Measurements from ENCODE around the gene UCHL5.
"Not testable (repeated sequence)": the region's sequence is repeated elsewhere in the genome, so short reads cannot be mapped to it uniquely, and the experiment has no call there.

Gene UCHL5

GRCh38 chr1:193032643-193033427 is 26.3 kb downstream of the UCHL5 start:
- not testable (repeated sequence) for H2BK12ac ChIP-seq (ENCODE audit: low read length); H3K4me2 ChIP-seq (ENCODE audit: low read length); H3K18ac ChIP-seq (ENCODE audit: low read length); H4K12ac ChIP-seq (ENCODE audit: low read depth, low read length); H3K79me1 ChIP-seq (ENCODE audit: low read length); H2BK5ac ChIP-seq (ENCODE audit: low read depth, low read length, poor library complexity); H3K4ac ChIP-seq (ENCODE audit: low read depth, low read length); H3K36me3 ChIP-seq (ENCODE audit: control insufficient read depth in 1 of 2, insufficient read depth in 2 of 2, low read length in 2 of 2); H3K27me3 ChIP-seq (ENCODE audit: insufficient read depth, low read length); H3K4me1 ChIP-seq (ENCODE audit: control insufficient read depth in 1 of 2, insufficient read depth in 2 of 2, low read length in 2 of 2); DNase-seq; H3K27ac ChIP-seq (ENCODE audit: low read depth, low read length); H2AFZ ChIP-seq (ENCODE audit: insufficient read depth, low read length, poor library complexity); H3K14ac ChIP-seq (ENCODE audit: low read length); H4K91ac ChIP-seq (ENCODE audit: low read depth, low read length); H3K9ac ChIP-seq (ENCODE audit: low read length); H4K8ac ChIP-seq (ENCODE audit: low read depth, low read length); H2AK5ac ChIP-seq (ENCODE audit: low read length); H2BK120ac ChIP-seq (ENCODE audit: insufficient read depth, low read length, poor library complexity); H3K9me3 ChIP-seq (ENCODE audit: insufficient read depth, low read depth, low read length); H3K79me2 ChIP-seq (ENCODE audit: control insufficient read depth, insufficient read depth, low read length, poor library complexity); H3K23ac ChIP-seq (ENCODE audit: low read length)
- peak overlapping the region; percentile 44 for H3K4me3 ChIP-seq (ENCODE audit: low read depth, low read length)
- no CpG with 5 or more reads among the region's 9 CpGs for WGBS (ENCODE audit: extremely low coverage, insufficient coverage, insufficient read length)

- H2BK120ac ChIP-seq (ENCODE audit: insufficient read depth, low read length, poor library complexity) = no peak overlapping the region
- H2BK12ac ChIP-seq (ENCODE audit: low read length) = no peak overlapping the region
- no peak overlapping the region for H2AK5ac ChIP-seq (ENCODE audit: low read length)
- no peak overlapping the region for H3K23ac ChIP-seq (ENCODE audit: low read length)
- H3K4ac ChIP-seq (ENCODE audit: low read depth, low read length) = no peak overlapping the region
- H3K4me2 ChIP-seq (ENCODE audit: low read length) = no peak overlapping the region
- H3K79me2 ChIP-seq (ENCODE audit: control insufficient read depth, insufficient read depth, low read length, poor library complexity) = no peaks in the 10 kb centered on the region
- H3K4me1 ChIP-seq (ENCODE audit: control insufficient read depth in 1 of 2, insufficient read depth in 2 of 2, low read length in 2 of 2) = no peaks in the 10 kb centered on the region
- no peak overlapping the region for H3K27ac ChIP-seq (ENCODE audit: low read depth, low read length)
- no peak overlapping the region for H4K91ac ChIP-seq (ENCODE audit: low read depth, low read length)
- no peak overlapping the region for H3K14ac ChIP-seq (ENCODE audit: low read length)
- WGBS (ENCODE audit: extremely low coverage, insufficient coverage, insufficient read length) = no CpG with 5 or more reads among the region's 2 CpGs
- H3K18ac ChIP-seq (ENCODE audit: low read length) = no peak overlapping the region
- H3K27me3 ChIP-seq (ENCODE audit: insufficient read depth, low read length) = no peaks in the 10 kb centered on the region
- H2AFZ ChIP-seq (ENCODE audit: insufficient read depth, low read length, poor library complexity) = no peak overlapping the region
- no peak overlapping the region for H3K4me3 ChIP-seq (ENCODE audit: low read depth, low read length)
- peaks cover 0 to 2% of the 10 kb centered on the region in 2 experiments for H3K36me3 ChIP-seq (ENCODE audit: control insufficient read depth in 1 of 2, insufficient read depth in 2 of 2, low read length in 2 of 2)
- H2BK5ac ChIP-seq (ENCODE audit: low read depth, low read length, poor library complexity) = no peak overlapping the region
- H3K9ac ChIP-seq (ENCODE audit: low read length) = no peak overlapping the region
- DNase-seq = peak in 1 of 2 donors; percentile 20
- H3K9me3 ChIP-seq (ENCODE audit: insufficient read depth, low read depth, low read length) = no peaks in the 10 kb centered on the region
- no peak overlapping the region for H4K12ac ChIP-seq (ENCODE audit: low read depth, low read length)
- H4K8ac ChIP-seq (ENCODE audit: low read depth, low read length) = no peak overlapping the region
- H3K79me1 ChIP-seq (ENCODE audit: low read length) = no peaks in the 10 kb centered on the region
Measured at GRCh38 chr1:193031431-193031830, 27.7 kb downstream of the UCHL5 start.

- Histone ChIP-seq H3K9ac (ENCODE audit: low read length) (no peak overlapping the region), H3K9me3 (ENCODE audit: insufficient read depth, low read depth, low read length) (no peaks in the 10 kb centered on the region), H3K14ac (ENCODE audit: low read length) (no peak overlapping the region), H2BK12ac (ENCODE audit: low read length) (no peak overlapping the region), H2BK120ac (ENCODE audit: insufficient read depth, low read length, poor library complexity) (no peak overlapping the region), H3K4me3 (ENCODE audit: low read depth, low read length) (no peak overlapping the region), H3K36me3 (ENCODE audit: control insufficient read depth in 1 of 2, insufficient read depth in 2 of 2, low read length in 2 of 2) (peaks cover 0 to 2% of the 10 kb centered on the region in 2 experiments), H3K4ac (ENCODE audit: low read depth, low read length) (no peak overlapping the region), H2BK5ac (ENCODE audit: low read depth, low read length, poor library complexity) (no peak overlapping the region), H3K27ac (ENCODE audit: low read depth, low read length) (no peak overlapping the region), H4K8ac (ENCODE audit: low read depth, low read length) (no peak overlapping the region), H3K4me2 (ENCODE audit: low read length) (no peak overlapping the region), H3K79me1 (ENCODE audit: low read length) (no peaks in the 10 kb centered on the region), H3K27me3 (ENCODE audit: insufficient read depth, low read length) (no peaks in the 10 kb centered on the region), H3K79me2 (ENCODE audit: control insufficient read depth, insufficient read depth, low read length, poor library complexity) (no peaks in the 10 kb centered on the region), H3K18ac (ENCODE audit: low read length) (no peak overlapping the region), H4K12ac (ENCODE audit: low read depth, low read length) (no peak overlapping the region), H2AK5ac (ENCODE audit: low read length) (no peak overlapping the region), H3K4me1 (ENCODE audit: control insufficient read depth in 1 of 2, insufficient read depth in 2 of 2, low read length in 2 of 2) (no peaks in the 10 kb centered on the region), H3K23ac (ENCODE audit: low read length) (peak overlapping the region; percentile 12), H4K91ac (ENCODE audit: low read depth, low read length) (no peak overlapping the region), H2AFZ (ENCODE audit: insufficient read depth, low read length, poor library complexity) (no peak overlapping the region)
- DNase-seq = no peak
- no CpG with 5 or more reads among the region's 1 CpG for WGBS (ENCODE audit: extremely low coverage, insufficient coverage, insufficient read length)
Measured at GRCh38 chr1:193030280-193030679, 28.9 kb downstream of the UCHL5 start.

- Histone ChIP-seq H3K36me3 (ENCODE audit: control insufficient read depth in 1 of 2, insufficient read depth in 2 of 2, low read length in 2 of 2) (peaks cover 0 to 2% of the 10 kb centered on the region in 2 experiments), H3K79me1 (ENCODE audit: low read length) (no peaks in the 10 kb centered on the region), H3K27ac (ENCODE audit: low read depth, low read length) (no peak overlapping the region), H3K4ac (ENCODE audit: low read depth, low read length) (no peak overlapping the region), H3K23ac (ENCODE audit: low read length) (no peak overlapping the region), H3K9me3 (ENCODE audit: insufficient read depth, low read depth, low read length) (no peaks in the 10 kb centered on the region), H4K12ac (ENCODE audit: low read depth, low read length) (no peak overlapping the region), H3K18ac (ENCODE audit: low read length) (no peak overlapping the region), H3K4me3 (ENCODE audit: low read depth, low read length) (no peak overlapping the region), H2BK120ac (ENCODE audit: insufficient read depth, low read length, poor library complexity) (no peak overlapping the region), H2BK5ac (ENCODE audit: low read depth, low read length, poor library complexity) (no peak overlapping the region), H3K4me1 (ENCODE audit: control insufficient read depth in 1 of 2, insufficient read depth in 2 of 2, low read length in 2 of 2) (no peaks in the 10 kb centered on the region), H3K79me2 (ENCODE audit: control insufficient read depth, insufficient read depth, low read length, poor library complexity) (no peaks in the 10 kb centered on the region), H2AK5ac (ENCODE audit: low read length) (no peak overlapping the region), H3K14ac (ENCODE audit: low read length) (no peak overlapping the region), H2BK12ac (ENCODE audit: low read length) (no peak overlapping the region), H3K27me3 (ENCODE audit: insufficient read depth, low read length) (no peaks in the 10 kb centered on the region), H3K4me2 (ENCODE audit: low read length) (no peak overlapping the region), H4K91ac (ENCODE audit: low read depth, low read length) (no peak overlapping the region), H4K8ac (ENCODE audit: low read depth, low read length) (no peak overlapping the region), H2AFZ (ENCODE audit: insufficient read depth, low read length, poor library complexity) (no peak overlapping the region), H3K9ac (ENCODE audit: low read length) (no peak overlapping the region)
- no peak for DNase-seq
Measured at GRCh38 chr1:193025218-193025617, 33.9 kb downstream of the UCHL5 start.
